GM21528 (cell line): ENCODE results near the gene EIF6.

ENCODE experiments used
- ATAC-seq: cut with Tn5 transposase; IDR thresholded peaks from one replicate; pipeline ENCODE4 v1.9.1; 2021; ENCODE audit warnings: mild to moderate bottlenecking, moderate library complexity; ENCODE audit not compliant: unreplicated experiment, low FRiP score

EIF6 gene

GRCh38 chr20:35295674-35296073 lies 11.1 kb upstream of the EIF6 start:
- ATAC-seq, result no peak

- no peak for ATAC-seq
Measured at GRCh38 chr20:35295058-35295457, 10.5 kb upstream of the EIF6 start.

- no peak for ATAC-seq
Measured at GRCh38 chr20:35294293-35294685, 9.7 kb upstream of the EIF6 start.

GRCh38 chr20:35293303-35294292 lies 9.0 kb upstream of the EIF6 start:
- ATAC-seq, result no peak

GRCh38 chr20:35292504-35293285 lies 8.1 kb upstream of the EIF6 start:
- no peak for ATAC-seq

- ATAC-seq, result no peak
Measured at GRCh38 chr20:35291654-35292503, 7.3 kb upstream of the EIF6 start, which contains the start of gene FAM83C. FAM83C (minus strand) TSS chr20:35292425; CDS start chr20:35292304, 121 bp downstream.

- ATAC-seq, result no peak
Measured at GRCh38 chr20:35290887-35291417, 6.4 kb upstream of the EIF6 start.

- no peak for ATAC-seq
Measured at GRCh38 chr20:35290186-35290886, 5.8 kb upstream of the EIF6 start.

GRCh38 chr20:35288325-35289060 lies 3.9 kb upstream of the EIF6 start:
- ATAC-seq, result no peak

GRCh38 chr20:35287509-35288324 lies 3.1 kb upstream of the EIF6 start:
- no peak for ATAC-seq

- ATAC-seq, result no peak
Measured at GRCh38 chr20:35286899-35287508, 2.4 kb upstream of the EIF6 start.

GRCh38 chr20:35286077-35286898 lies 1.7 kb upstream of the EIF6 start:
- ATAC-seq, result no peak

GRCh38 chr20:35285806-35286076 lies 1.2 kb upstream of the EIF6 start:
- ATAC-seq, result no peak

GRCh38 chr20:35284992-35285805 lies 627 bp upstream of the EIF6 start:
- no peak for ATAC-seq

GRCh38 chr20:35283441-35284266 lies 918 bp downstream of the EIF6 start:
- ATAC-seq, result no peak
